Stimulated activated CD8-positive, alpha-beta memory T cell treated with anti-CD3 and anti-CD28 coated beads, Interleukin-4, amount 100 ng/mL, for 1 hour (primary cell): ENCODE measurements around the gene TXNL4A.
"Not testable (repeated sequence)": the region's sequence is repeated elsewhere in the genome, so short reads cannot be mapped to it uniquely, and the experiment has no call there.

Source experiments
- DNase-seq, 2 donors: peaks; one replicate each; pipeline ENCODE4 v3.0.0-alpha.2; 2020; ENCODE audit warnings: low read depth in 2 of 2, low spot score in 1 of 2

TXNL4A gene

DNA sequence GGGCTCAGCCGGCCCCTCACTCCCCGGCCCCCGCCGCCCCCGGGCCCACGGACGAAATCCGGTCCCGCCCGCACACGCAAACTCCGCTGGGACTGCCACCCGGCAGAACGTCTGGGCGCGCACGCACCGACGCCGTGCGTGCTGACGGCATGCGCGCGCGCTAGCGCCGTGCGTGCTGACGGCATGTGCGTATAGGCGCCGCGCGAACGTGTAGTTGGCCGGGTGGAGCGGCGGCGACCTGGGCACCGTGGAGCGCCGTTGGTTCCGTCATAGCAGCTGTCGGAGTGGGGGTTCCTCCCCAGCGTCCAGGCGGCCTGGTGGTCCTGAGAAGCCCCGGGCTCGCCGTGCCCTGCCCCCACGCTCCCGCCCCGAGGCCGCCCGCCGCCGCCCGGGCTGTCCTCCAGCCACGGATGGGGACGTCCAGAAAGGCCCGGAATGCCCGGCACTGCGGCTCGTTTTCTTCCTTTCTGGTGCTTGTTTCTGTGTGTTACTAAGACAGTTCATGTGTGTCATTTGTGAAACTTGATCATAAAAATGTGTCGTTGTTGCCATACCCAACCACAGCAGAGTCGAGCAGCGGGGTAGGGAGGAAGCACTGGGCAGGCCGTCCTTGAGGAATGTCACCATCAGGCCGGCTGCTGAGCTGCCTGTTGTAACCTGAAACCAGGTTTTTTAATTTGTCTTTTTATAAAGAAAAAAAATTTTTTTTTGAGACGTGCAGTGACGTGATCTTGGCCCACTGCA lies at the start of gene TXNL4A:
TXNL4A (minus strand) TSS at position 113 of the 744 bp plus-strand sequence. CDS start 171 bp downstream, outside the sequence.
- DNase-seq: peak; percentile 64 to 67

- no peak for DNase-seq
These were observed 48.9 kb upstream of the TXNL4A start for GRCh38 chr18:80037300-80037699.

DNA sequence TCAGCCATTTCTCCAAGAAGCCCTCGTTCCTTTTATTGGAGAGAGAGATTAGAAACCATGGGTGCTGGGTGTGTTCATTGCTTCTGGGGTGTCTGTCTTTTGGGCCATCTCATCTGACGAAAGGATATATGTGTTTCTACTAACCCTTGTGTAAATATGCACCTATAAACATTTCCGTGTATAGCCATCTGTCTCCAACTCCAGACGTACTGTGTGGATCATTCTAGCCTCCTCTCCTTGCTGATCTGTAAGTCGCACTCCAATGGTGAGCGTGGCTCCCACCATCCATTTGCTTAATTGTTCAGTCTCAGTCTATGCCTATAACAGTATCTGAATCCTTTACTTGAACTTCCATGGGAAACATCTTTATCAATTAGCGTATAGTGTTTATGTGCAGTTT lies 47.6 kb upstream of the TXNL4A start:
- no peak for DNase-seq

DNA sequence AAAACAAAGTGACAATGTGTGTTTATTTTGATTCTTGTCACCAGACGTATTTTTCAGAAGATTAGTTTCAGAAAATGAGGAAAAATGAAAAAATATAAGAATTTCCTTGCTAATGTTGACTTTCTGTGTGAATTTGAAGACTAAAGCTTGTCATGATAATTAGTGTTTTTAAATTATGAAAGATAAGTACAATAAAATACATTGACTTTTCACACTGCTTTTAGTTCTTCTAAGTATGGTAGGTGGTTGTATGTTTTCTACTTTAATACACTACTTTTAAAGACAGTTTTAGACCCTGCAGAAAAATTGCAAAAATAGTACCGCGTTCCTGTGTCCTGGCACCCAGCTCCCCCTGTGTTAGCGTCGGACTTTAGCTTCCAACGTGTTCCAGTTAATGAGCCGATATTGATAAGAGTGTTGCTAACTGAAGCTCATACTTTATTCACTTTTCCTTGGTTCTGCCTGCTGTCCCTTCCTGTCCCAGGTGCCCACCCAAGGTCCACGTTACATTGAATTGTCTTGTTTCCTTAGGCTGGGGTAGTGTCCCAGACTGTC lies 46.6 kb upstream of the TXNL4A start:
- no peak for DNase-seq

DNA sequence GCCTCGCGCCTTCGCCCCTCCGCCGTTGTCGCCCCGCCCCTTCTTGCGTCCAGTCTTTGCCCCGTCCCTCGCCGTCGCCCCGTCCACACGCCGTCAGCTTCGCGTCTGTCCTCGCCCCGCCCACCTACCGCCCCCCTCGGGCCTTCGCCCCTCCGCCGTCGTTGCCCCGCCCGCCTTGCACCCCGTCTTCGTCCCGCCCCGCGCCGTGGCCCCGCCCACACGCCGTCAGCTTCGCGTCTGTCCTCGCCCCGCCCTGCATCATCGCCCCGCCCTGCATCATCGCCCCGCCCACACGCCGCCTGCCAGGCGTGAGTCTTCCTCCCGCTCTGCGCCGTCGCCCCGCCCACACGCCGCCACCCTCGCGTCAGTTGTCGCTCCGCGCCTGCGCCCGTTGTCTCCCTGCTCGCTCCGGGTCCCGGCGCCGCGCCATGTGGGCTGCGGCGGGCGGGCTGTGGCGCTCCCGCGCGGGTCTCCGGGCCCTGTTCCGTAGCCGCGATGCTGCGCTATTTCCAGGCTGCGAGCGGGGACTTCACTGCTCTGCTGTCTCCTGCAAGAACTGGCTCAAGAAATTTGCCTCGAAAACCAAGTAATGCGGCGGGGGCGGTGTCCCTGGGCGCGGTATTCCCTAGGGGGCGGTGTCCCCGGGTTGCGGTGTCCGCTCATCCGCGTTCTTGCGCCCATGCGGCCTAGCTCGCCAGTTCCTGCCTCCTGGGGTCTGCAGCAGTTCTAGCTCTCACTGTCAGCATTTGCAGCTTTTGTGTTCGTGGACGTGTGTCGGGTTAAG lies 45.9 kb upstream of the TXNL4A start, which contains the start of gene RBFA:
RBFA (plus strand) TSS at position 367 of the 784 bp plus-strand sequence; CDS start at position 429, 62 bp downstream.
- DNase-seq: peak; percentile 99 to 100

- DNase-seq: peak; percentile 27 to 55
These were observed 45.1 kb upstream of the TXNL4A start for GRCh38 chr18:80033181-80034067.

DNA sequence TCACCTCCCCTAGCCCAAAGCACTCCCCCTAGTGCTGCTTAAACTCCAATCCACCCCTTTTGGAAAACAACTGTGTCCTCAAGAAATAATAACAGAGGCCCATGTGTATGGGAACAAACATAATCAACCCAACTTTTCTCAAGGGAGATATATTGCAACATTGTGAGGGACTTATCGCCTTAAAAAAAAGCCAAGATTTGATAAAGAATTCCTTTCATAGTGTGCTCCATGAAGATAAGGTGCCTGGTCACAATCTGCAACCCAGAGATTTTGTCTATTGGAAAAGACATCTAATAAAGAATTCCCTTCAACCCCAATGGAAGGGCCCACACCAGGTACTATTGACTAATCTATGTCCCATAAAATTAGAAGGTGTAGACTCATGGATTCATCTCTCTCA lies 41.3 kb upstream of the TXNL4A start:
- no peak for DNase-seq

DNA sequence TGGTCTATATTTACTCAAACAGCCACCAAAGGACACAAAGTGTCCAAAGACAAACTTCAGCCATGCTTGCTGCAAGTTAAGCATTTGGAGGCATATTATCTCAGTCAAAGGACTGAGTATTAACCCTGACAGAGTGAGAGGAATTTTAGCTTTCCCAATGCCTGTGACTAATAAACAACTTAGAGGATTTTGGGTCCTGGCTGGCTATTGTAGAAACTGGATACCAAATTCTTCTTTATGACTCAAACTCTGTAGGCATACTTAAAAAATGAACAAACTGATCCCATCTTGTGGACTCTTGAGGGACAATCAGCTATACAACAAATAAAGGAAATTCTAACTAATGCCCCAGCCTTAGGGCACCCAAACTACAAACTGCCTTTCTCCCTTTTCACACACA lies 39.4 kb upstream of the TXNL4A start:
- DNase-seq: not testable (repeated sequence)

DNA sequence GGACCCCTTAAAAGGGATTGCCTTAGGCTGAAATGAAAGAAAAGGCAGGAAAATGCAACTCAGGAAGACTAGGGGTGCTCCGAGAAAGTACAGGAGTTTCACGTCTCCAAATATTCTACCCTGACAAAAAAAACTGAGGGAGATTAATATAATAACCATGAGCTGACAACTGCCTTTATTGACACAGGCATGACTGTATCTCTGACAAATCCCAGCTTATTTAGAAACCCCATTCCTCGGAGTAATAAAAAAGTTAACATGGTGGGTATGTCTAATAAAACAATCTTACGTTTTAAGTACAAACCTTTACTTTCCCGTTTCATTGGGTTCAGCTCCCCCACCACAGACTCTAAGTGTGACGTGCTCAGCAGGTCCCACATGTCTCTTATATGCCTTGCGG lies 38.0 kb upstream of the TXNL4A start:
- DNase-seq: no peak

- no peak for DNase-seq
These were observed 34.8 kb upstream of the TXNL4A start for GRCh38 chr18:80023173-80023572.

GRCh38 chr18:80022613-80023012 lies 34.2 kb upstream of the TXNL4A start:
- DNase-seq: no peak

DNA sequence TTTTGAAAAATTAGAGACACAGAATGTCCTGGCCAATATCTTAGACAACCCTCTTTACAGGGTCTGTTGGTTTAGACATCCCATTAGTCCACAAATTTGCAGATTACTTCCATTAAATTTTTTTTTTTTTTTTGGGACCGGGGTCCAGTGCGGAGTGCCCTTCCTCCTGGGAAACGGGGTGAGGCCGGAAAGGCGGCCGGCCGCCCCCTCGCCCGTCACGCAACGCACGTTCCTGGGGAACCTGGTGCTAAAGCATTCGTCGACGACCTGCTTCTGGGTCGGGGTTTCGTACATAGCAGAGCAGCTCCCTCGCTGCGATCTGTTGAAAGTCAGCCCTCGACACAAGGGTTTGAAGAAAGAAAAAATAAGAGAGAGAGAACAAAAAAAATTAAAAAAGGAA lies 24.4 kb upstream of the TXNL4A start:
- no peak for DNase-seq

GRCh38 chr18:80011496-80012137 lies 23.3 kb upstream of the TXNL4A start:
- DNase-seq: not testable (repeated sequence)

- no peak for DNase-seq
These were observed 22.2 kb upstream of the TXNL4A start for GRCh38 chr18:80010551-80010906.

DNA sequence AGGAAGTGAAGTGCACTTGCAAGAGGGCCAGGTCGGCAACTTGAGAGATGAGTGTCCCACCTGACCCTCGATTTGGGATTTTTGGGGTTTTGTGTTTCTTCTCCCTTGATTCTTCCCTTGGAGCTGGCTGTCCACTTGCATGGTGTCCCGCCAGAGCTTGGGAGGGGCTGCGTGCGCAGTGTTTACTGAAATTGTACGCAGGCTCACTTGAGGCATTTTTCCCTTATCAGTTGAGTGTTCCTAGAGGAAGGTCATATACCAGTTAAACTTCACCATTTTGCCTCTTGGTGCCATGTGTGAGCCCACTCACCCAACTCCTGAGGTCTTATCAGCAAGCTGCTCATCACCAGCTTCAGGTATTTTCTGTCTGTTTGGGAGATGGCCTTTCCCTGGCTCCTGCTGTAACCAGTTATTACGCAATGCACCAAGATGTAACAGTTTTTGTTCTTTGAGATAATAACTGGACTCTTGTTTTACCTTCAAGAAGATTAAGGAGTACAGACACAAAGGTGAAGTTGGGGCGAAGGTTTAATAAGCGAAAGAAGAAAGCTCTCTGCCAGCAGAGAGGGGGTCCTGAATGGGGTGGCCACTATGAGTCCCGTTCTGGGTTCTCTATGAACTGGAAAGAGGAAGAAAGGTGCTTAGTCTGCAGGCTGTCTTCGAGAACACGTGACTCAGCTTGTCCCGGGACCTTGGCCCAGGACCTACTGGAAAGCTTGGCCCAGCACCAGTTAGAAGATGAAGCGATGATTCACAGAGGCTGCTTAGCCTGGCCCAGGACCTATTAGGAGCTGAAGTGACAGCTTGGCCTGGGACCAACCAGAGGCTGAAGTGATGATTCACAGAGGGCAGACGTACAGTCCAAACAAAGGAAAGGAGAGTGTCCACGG lies 21.5 kb upstream of the TXNL4A start:
- DNase-seq: no peak

DNA sequence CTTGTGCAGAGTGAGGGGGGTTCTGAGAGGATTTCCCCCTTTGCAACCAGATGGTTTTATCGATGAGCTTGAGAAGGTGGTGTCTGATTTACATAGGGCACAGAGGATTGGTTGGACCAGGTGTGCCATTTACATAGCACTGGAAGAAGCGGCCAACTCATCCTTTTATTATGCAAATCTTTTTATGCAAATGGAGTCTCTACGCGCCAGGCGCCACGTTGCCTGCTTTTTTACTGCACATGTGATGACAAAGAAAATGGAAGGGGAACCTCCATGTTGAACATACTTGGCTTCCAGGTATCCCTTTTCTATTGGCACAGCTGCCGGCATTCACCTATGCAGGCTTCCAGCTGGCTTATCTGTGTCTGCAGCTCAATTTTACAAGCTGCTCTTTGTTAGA lies 18.4 kb upstream of the TXNL4A start:
- no peak for DNase-seq

GRCh38 chr18:80004600-80005342 lies 16.4 kb upstream of the TXNL4A start:
- no peak for DNase-seq

DNA sequence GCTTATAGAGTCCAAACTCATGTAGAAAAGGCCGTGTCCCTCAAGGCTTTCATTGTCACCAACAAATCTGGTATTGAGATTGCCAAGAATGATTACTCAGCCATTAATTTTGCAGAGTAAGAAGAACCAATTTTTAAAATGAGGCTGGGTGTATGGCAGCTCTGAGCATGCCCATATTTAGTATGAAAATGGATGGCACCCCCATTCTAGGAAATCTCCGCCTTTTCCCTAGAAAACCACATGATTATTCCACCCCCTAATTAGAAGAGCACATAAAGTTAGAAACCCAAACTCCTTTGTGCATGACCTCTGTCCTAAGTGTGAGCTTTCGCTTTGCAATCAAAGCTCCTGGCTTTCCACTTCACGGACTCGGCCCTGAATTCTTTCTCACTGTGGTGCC lies 14.1 kb upstream of the TXNL4A start:
- no peak for DNase-seq

DNA sequence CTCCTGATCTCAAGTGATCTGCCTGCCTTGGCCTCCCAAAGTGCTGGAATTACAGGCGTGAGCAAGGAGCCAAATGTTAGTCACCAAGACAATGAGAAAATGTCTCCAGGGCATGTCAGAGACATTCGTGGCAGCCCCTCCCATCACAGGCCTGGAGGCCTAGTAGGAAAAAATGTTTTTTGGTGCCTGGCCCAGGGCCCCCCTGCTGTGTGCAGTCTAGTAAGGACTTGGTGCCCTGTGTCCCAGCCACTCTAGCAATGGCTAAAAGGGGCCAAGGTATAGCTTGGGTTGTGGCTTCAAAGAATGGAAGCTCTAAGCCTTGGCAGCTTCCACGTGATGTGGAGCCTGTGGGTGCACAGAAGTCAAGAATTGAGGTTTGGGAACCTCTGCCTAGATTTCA lies 12.5 kb upstream of the TXNL4A start:
- no peak for DNase-seq
